Measurements from ENCODE around the gene BRD3OS.

The BRD3OS gene

GRCh38 chr9:134003237-134003636, 22.0 kb upstream of the BRD3OS start:
- no peak for TF ChIP-seq CTCF (IDR thresholded peaks at IDR 0.05; ENCODE audit: low read depth, low read length)
- no peak overlapping the region for H3K4me3 ChIP-seq (ENCODE audit: low read depth, low read length)

GRCh38 chr9:134004131-134004873, 21.0 kb upstream of the BRD3OS start:
- H3K4me3 ChIP-seq (ENCODE audit: low read depth, low read length): no peak overlapping the region
- no peak for TF ChIP-seq CTCF (IDR thresholded peaks at IDR 0.05; ENCODE audit: low read depth, low read length)

GRCh38 chr9:134004881-134005280, 20.4 kb upstream of the BRD3OS start:
- H3K4me3 ChIP-seq (ENCODE audit: low read depth, low read length): no peak overlapping the region
- no peak for TF ChIP-seq CTCF (IDR thresholded peaks at IDR 0.05; ENCODE audit: low read depth, low read length)

GRCh38 chr9:134005381-134005780, 19.9 kb upstream of the BRD3OS start:
- no peak for TF ChIP-seq CTCF (IDR thresholded peaks at IDR 0.05; ENCODE audit: low read depth, low read length)
- H3K4me3 ChIP-seq (ENCODE audit: low read depth, low read length): no peak overlapping the region

- TF ChIP-seq CTCF (IDR thresholded peaks at IDR 0.05; ENCODE audit: low read depth, low read length): no peak
- no peak overlapping the region for H3K4me3 ChIP-seq (ENCODE audit: low read depth, low read length)
These were observed 18.1 kb upstream of the BRD3OS start for GRCh38 chr9:134007150-134007549.

- no peak for TF ChIP-seq CTCF (IDR thresholded peaks at IDR 0.05; ENCODE audit: low read depth, low read length)
- no peak overlapping the region for H3K4me3 ChIP-seq (ENCODE audit: low read depth, low read length)
These were observed 17.7 kb upstream of the BRD3OS start for GRCh38 chr9:134007571-134007970.

- no peak overlapping the region for H3K4me3 ChIP-seq (ENCODE audit: low read depth, low read length)
- no peak for TF ChIP-seq CTCF (IDR thresholded peaks at IDR 0.05; ENCODE audit: low read depth, low read length)
These were observed 14.7 kb upstream of the BRD3OS start for GRCh38 chr9:134010310-134011173.
